Astrocyte (in vitro differentiated cells and primary cell): ENCODE data around the gene ARRB1. TPM values are rescaled to one million over a fixed set of nuclear protein-coding genes. Genes with fewer than 3 reads are reported as not detected.

Source experiments
- DNase-seq: peaks from one replicate; pipeline ENCODE4 v3.0.0-alpha.2; 2010; ENCODE audit warnings: low read depth
- FAIRE-seq: peaks from 2 replicates; lab custom pipeline; 2011; peaks lifted over from hg19 to GRCh38; lab: Jason Lieb, UNC
- H2AFZ ChIP-seq: 2 replicates; pipeline ENCODE4 v1.6.0; 2012; ENCODE audit warnings: low read depth, low read length, inconsistent platforms
- H3K27ac ChIP-seq: 2 replicates; pipeline ENCODE4 v1.5.1; 2011; ENCODE audit warnings: low read depth, low read length, inconsistent platforms
- H3K27me3 ChIP-seq: 2 replicates; pipeline ENCODE4 v1.6.0; 2011; ENCODE audit warnings: low read length, inconsistent platforms; ENCODE audit not compliant: insufficient read depth
- H3K36me3 ChIP-seq: 2 replicates; pipeline ENCODE4 v1.5.1; 2011; ENCODE audit warnings: low read length, inconsistent platforms; ENCODE audit not compliant: insufficient read depth
- H3K4me1 ChIP-seq: 2 replicates; pipeline ENCODE4 v1.5.1; 2011; ENCODE audit warnings: low read length, inconsistent platforms; ENCODE audit not compliant: insufficient read depth
- H3K4me2 ChIP-seq: 2 replicates; pipeline ENCODE4 v1.6.0; 2012; ENCODE audit warnings: low read length, inconsistent platforms
- H3K4me3 ChIP-seq: 2 replicates; pipeline ENCODE4 v1.5.1; 2011; ENCODE audit warnings: low read depth, mild to moderate bottlenecking, low read length, inconsistent platforms; ENCODE audit not compliant: insufficient read depth
- H3K79me2 ChIP-seq: 2 replicates; pipeline ENCODE4 v1.6.0; 2012; ENCODE audit warnings: mild to moderate bottlenecking, low read length, inconsistent platforms; ENCODE audit not compliant: insufficient read depth
- H3K9ac ChIP-seq: 2 replicates; pipeline ENCODE4 v1.6.0; 2012; ENCODE audit warnings: mild to moderate bottlenecking, low read length, inconsistent platforms
- H3K9me3 ChIP-seq: 2 replicates; pipeline ENCODE4 v1.5.1; 2012; ENCODE audit warnings: low read depth, mild to moderate bottlenecking, low read length, inconsistent platforms; ENCODE audit not compliant: insufficient read depth
- H4K20me1 ChIP-seq: 2 replicates; pipeline ENCODE4 v1.6.0; 2012; ENCODE audit warnings: low read length, inconsistent platforms; ENCODE audit not compliant: insufficient read depth
- H3K27ac Mint-ChIP-seq: one replicate; pipeline ENCODE4 v1.8.0; 2021; ENCODE audit warnings: mild to moderate bottlenecking, mixed read lengths; ENCODE audit not compliant: unreplicated experiment
- H3K27me3 Mint-ChIP-seq: one replicate; pipeline ENCODE4 v1.8.0; 2021; ENCODE audit warnings: low read depth, mixed read lengths; ENCODE audit not compliant: unreplicated experiment
- H3K36me3 Mint-ChIP-seq: one replicate; pipeline ENCODE4 v1.8.0; 2021; ENCODE audit warnings: low read depth, mixed read lengths; ENCODE audit not compliant: unreplicated experiment
- H3K4me1 Mint-ChIP-seq: one replicate; pipeline ENCODE4 v1.8.0; 2021; ENCODE audit warnings: low read depth, mixed read lengths; ENCODE audit not compliant: unreplicated experiment
- H3K4me3 Mint-ChIP-seq: one replicate; pipeline ENCODE4 v1.8.0; 2021; ENCODE audit warnings: mild to moderate bottlenecking, moderate library complexity, mixed read lengths; ENCODE audit not compliant: unreplicated experiment
- H3K9me3 Mint-ChIP-seq: one replicate; pipeline ENCODE4 v1.8.0; 2021; ENCODE audit warnings: mild to moderate bottlenecking, mixed read lengths; ENCODE audit not compliant: unreplicated experiment
- CTCF ChIP-seq: IDR thresholded peaks from 2 replicates; pipeline ENCODE4 v1.5.1; 2011; ENCODE audit warnings: low read depth, mild to moderate bottlenecking, inconsistent platforms, low read length, moderate library complexity; ENCODE audit not compliant: insufficient read depth
- EZH2 ChIP-seq: IDR thresholded peaks from 2 replicates; pipeline ENCODE4 v1.6.1; 2012; ENCODE audit warnings: mild to moderate bottlenecking, low read length, inconsistent platforms; ENCODE audit not compliant: insufficient read depth
- total RNA-seq: library from RNA; stranded (reverse); gene quantifications from 2 replicates; pipeline ENCODE4 v1.2.1, GENCODE V29; 2021

ARRB1 gene
- total RNA-seq, 1 donor from 2014 or later, result 28.5 TPM

GRCh38 chr11:75292943-75293342, 58.5 kb downstream of the ARRB1 start:
- Mint-ChIP-seq H3K9me3 (no peaks in the 10 kb centered on the region), H3K4me3 (no peak overlapping the region), H3K4me1 (no peaks in the 10 kb centered on the region), H3K36me3 (peaks cover 11% of the 10 kb centered on the region), H3K27me3 (peaks cover 3% of the 10 kb centered on the region), H3K27ac (no peak overlapping the region)
- Histone ChIP-seq H3K27ac (no peak overlapping the region), H3K79me2 (no peaks in the 10 kb centered on the region), H3K9me3 (no peaks in the 10 kb centered on the region), H2AFZ (no peak overlapping the region), H3K27me3 (peaks cover 2% of the 10 kb centered on the region), H3K4me2 (no peak overlapping the region), H3K36me3 (no peaks in the 10 kb centered on the region), H4K20me1 (peaks cover 4% of the 10 kb centered on the region), H3K4me3 (no peak overlapping the region), H3K9ac (no peak overlapping the region), H3K4me1 (no peaks in the 10 kb centered on the region)
- no peak for FAIRE-seq
- TF ChIP-seq EZH2 (no peak), CTCF (no peak)
- no peak for DNase-seq

GRCh38 chr11:75291741-75292140, 59.7 kb downstream of the ARRB1 start:
- TF ChIP-seq EZH2 (no peak), CTCF (no peak)
- Histone ChIP-seq H3K27me3 (peaks cover 2% of the 10 kb centered on the region), H3K79me2 (no peaks in the 10 kb centered on the region), H3K4me1 (no peaks in the 10 kb centered on the region), H4K20me1 (peaks cover 4% of the 10 kb centered on the region), H3K9ac (no peak overlapping the region), H3K9me3 (no peaks in the 10 kb centered on the region), H3K36me3 (no peaks in the 10 kb centered on the region), H3K27ac (no peak overlapping the region), H3K4me2 (no peak overlapping the region), H3K4me3 (no peak overlapping the region), H2AFZ (no peak overlapping the region)
- Mint-ChIP-seq H3K9me3 (no peaks in the 10 kb centered on the region), H3K27ac (no peak overlapping the region), H3K4me3 (no peak overlapping the region), H3K36me3 (peaks cover 11% of the 10 kb centered on the region), H3K4me1 (no peaks in the 10 kb centered on the region), H3K27me3 (peaks cover 3% of the 10 kb centered on the region)
- no peak for DNase-seq
- no peak for FAIRE-seq

DNA sequence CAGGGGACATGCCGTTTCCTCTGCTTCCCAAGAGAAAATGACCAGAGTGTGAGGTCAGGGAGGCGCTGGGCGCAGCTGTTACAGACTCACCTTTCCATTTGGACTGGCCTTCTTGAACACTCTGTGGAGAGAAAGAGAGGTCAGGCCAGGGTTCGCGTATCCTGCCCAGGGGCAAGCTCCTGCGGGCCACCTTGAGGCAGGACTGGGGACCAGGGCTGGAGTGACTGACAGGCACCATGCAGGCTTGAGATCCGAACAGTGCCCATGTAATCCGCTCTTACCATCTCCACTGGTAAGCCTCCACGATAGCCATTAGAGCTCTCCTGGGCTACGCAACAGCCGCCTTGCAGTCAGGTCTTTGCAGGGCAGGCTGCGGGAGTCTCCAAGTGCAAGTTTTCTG, 61.5 kb downstream of the ARRB1 start:
- H3K36me3 ChIP-seq, result no peaks in the 10 kb centered on the region
- no peak overlapping the region for H3K27ac Mint-ChIP-seq
- TF ChIP-seq EZH2, result no peak
- TF ChIP-seq CTCF, result no peak
- no peak overlapping the region for H3K4me3 Mint-ChIP-seq
- H3K79me2 ChIP-seq, result no peaks in the 10 kb centered on the region
- no peaks in the 10 kb centered on the region for H3K4me1 ChIP-seq
- peaks cover 13% of the 10 kb centered on the region for H3K36me3 Mint-ChIP-seq
- DNase-seq (no peak), FAIRE-seq (no peak)
- no peak overlapping the region for H3K9ac ChIP-seq
- no peak overlapping the region for H3K4me3 ChIP-seq
- H3K27me3 ChIP-seq, result peaks cover 2% of the 10 kb centered on the region
- peaks cover 3% of the 10 kb centered on the region for H3K27me3 Mint-ChIP-seq
- no peak overlapping the region for H3K4me2 ChIP-seq
- H4K20me1 ChIP-seq, result no peaks in the 10 kb centered on the region
- H3K27ac ChIP-seq, result no peak overlapping the region
- no peaks in the 10 kb centered on the region for H3K9me3 ChIP-seq
- H3K9me3 Mint-ChIP-seq, result no peaks in the 10 kb centered on the region
- H2AFZ ChIP-seq, result no peak overlapping the region
- no peaks in the 10 kb centered on the region for H3K4me1 Mint-ChIP-seq
